Measurements from ENCODE around the gene HSPBP1.
A peak's percentile ranks its signal among the peaks of the same experiment; 100 is the strongest.

Gene HSPBP1

GRCh38 chr19:55304980-55305379 lies 25.1 kb upstream of the HSPBP1 start:
- DNase-seq, result no peak

GRCh38 chr19:55304279-55304978 lies 24.5 kb upstream of the HSPBP1 start:
- no peak for DNase-seq

- DNase-seq, result no peak
Observed at GRCh38 chr19:55303477-55303876, 23.6 kb upstream of the HSPBP1 start.

- DNase-seq, result no peak
Observed at GRCh38 chr19:55302318-55302703, 22.4 kb upstream of the HSPBP1 start.

- peak; percentile 96 for DNase-seq
Observed at GRCh38 chr19:55301459-55302317, 21.8 kb upstream of the HSPBP1 start.

- DNase-seq, result no peak
Observed at GRCh38 chr19:55300886-55301458, 21.1 kb upstream of the HSPBP1 start.

GRCh38 chr19:55299991-55300390 lies 20.1 kb upstream of the HSPBP1 start:
- no peak for DNase-seq

GRCh38 chr19:55297267-55297666 lies 17.4 kb upstream of the HSPBP1 start:
- DNase-seq, result no peak

- no peak for DNase-seq
Observed at GRCh38 chr19:55289117-55289796, 9.3 kb upstream of the HSPBP1 start.

- no peak for DNase-seq
Observed at GRCh38 chr19:55287361-55288079, 7.6 kb upstream of the HSPBP1 start.

- no peak for DNase-seq
Observed at GRCh38 chr19:55285229-55285890, 5.5 kb upstream of the HSPBP1 start.

GRCh38 chr19:55284405-55285058 lies 4.6 kb upstream of the HSPBP1 start:
- DNase-seq, result no peak

GRCh38 chr19:55283548-55284377 lies 3.9 kb upstream of the HSPBP1 start, which contains the start of gene BRSK1:
BRSK1 (plus strand) TSS chr19:55283997; CDS start chr19:55284443, 446 bp downstream.
- DNase-seq, result peak; percentile 4

GRCh38 chr19:55279340-55279739 lies 570 bp downstream of the HSPBP1 start:
- no peak for DNase-seq

- DNase-seq, result no peak
Observed at GRCh38 chr19:55278391-55279135, 1.3 kb downstream of the HSPBP1 start.

GRCh38 chr19:55277494-55277893 lies 2.4 kb downstream of the HSPBP1 start:
- no peak for DNase-seq

- no peak for DNase-seq
Observed at GRCh38 chr19:55276720-55277430, 3.0 kb downstream of the HSPBP1 start.

- DNase-seq, result no peak
Observed at GRCh38 chr19:55275851-55276719, 3.8 kb downstream of the HSPBP1 start.

Data from effector CD8-positive, alpha-beta T cell (primary cell).